22Rv1 (cell line): ENCODE results near the gene C2orf15.
"Not testable (repeated sequence)": the region's sequence is repeated elsewhere in the genome, so short reads cannot be mapped to it uniquely, and the experiment has no call there.

Source experiments
- H3K27ac ChIP-seq: fragments of 450-650 bp; 2 replicates; pipeline ENCODE4 v1.5.1; 2017
- ZFX ChIP-seq: fragments of 450-650 bp; IDR thresholded peaks from 2 replicates; pipeline ENCODE4 v1.6.1; 2017; ENCODE audit warnings: antibody characterized with exemption, borderline replicate concordance
- TF ChIP-seq, protein P1 (sequence below): fragments of 450-650 bp; IDR thresholded peaks from 2 replicates; pipeline ENCODE4 v1.5.1; 2017; ENCODE audit warnings: mild to moderate bottlenecking

Gene C2orf15

GRCh38 chr2:99112617-99113016 lies 28.9 kb upstream of the C2orf15 start:
- TF ChIP-seq, protein P1, sequence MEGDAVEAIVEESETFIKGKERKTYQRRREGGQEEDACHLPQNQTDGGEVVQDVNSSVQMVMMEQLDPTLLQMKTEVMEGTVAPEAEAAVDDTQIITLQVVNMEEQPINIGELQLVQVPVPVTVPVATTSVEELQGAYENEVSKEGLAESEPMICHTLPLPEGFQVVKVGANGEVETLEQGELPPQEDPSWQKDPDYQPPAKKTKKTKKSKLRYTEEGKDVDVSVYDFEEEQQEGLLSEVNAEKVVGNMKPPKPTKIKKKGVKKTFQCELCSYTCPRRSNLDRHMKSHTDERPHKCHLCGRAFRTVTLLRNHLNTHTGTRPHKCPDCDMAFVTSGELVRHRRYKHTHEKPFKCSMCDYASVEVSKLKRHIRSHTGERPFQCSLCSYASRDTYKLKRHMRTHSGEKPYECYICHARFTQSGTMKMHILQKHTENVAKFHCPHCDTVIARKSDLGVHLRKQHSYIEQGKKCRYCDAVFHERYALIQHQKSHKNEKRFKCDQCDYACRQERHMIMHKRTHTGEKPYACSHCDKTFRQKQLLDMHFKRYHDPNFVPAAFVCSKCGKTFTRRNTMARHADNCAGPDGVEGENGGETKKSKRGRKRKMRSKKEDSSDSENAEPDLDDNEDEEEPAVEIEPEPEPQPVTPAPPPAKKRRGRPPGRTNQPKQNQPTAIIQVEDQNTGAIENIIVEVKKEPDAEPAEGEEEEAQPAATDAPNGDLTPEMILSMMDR: no peak
- no peak for TF ChIP-seq ZFX

DNA sequence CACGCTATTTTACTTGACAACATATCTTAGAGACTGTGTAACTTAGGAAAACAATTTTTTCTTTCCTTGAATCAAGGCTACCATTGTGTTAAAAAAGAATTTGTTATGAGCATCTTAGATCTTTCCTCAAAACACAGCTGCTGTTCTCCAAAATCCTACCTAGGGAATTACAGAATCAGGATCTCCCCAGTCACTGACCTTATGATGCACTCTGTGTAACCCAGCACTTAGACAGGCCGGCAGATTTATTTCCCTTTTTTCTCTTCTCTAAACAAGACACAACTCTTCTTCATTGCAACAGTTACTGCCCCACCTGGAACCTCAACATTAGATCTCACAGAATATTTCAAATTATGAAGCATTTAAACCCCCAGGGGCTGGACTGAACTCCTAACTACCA lies 13.5 kb upstream of the C2orf15 start:
- TF ChIP-seq ZFX: no peak
- TF ChIP-seq, protein P1: no peak
- H3K27ac ChIP-seq: no peak overlapping the region

More at GRCh38 chr2:99112617-99113016, 28.9 kb upstream of the C2orf15 start:
- H3K27ac ChIP-seq: no peak overlapping the region

GRCh38 chr2:99135044-99135556 lies 6.4 kb upstream of the C2orf15 start:
- not testable (repeated sequence) for H3K27ac ChIP-seq

- no peak for TF ChIP-seq ZFX
- TF ChIP-seq, protein P1: no peak
- H3K27ac ChIP-seq: no peak overlapping the region
Observed at GRCh38 chr2:99139003-99139402, 2.5 kb upstream of the C2orf15 start.

GRCh38 chr2:99140056-99140859 lies 1.2 kb upstream of the C2orf15 start:
- H3K27ac ChIP-seq: peak overlapping the region; percentile 90
- no peak for TF ChIP-seq ZFX
- TF ChIP-seq, protein P1: no peak

GRCh38 chr2:99140860-99141109 lies 722 bp upstream of the C2orf15 start:
- peak overlapping the region; percentile 90 for H3K27ac ChIP-seq
- TF ChIP-seq ZFX: no peak
- TF ChIP-seq, protein P1: no peak

DNA sequence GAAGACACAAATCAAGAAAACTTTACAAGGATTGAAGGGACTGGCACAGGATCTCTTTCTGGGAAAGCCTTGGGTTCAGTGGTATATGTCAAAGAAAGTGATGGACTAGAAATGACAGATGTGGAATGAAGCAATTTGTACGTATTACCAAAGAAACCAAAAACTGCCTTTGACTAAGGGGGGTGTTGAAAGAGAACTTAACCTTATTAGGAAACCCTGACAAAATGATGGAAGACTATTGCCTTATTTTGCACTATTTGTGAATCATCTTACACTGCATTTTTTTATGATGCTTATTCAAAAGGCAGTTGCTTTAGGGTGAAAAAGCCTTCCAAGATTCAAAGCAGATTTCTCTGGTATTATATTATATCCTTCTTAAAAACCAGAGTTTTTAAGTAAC lies 9.2 kb downstream of the C2orf15 start:
- no peak for TF ChIP-seq ZFX
- TF ChIP-seq, protein P1: no peak

More for the DNA sequence above, 9.2 kb downstream of the C2orf15 start:
- no peak overlapping the region for H3K27ac ChIP-seq
